HT1080 (cell line): ENCODE data around the gene LKAAEAR1. TPM values are rescaled to one million over a fixed set of nuclear protein-coding genes. Genes with fewer than 3 reads are reported as not detected.
A peak's percentile ranks its signal among the peaks of the same experiment; 100 is the strongest.

Source experiments
- DNase-seq: peaks from one replicate; pipeline ENCODE4 v3.0.0-alpha.2; 2015; ENCODE audit warnings: low read depth
- total RNA-seq: library from RNA; depleted of rRNA; stranded (reverse); fragments of >200 nt; shearing (Covaris generic); gene quantifications from 2 replicates; pipeline ENCODE4 v1.2.3, GENCODE V29; 2014

The LKAAEAR1 gene
- total RNA-seq, 1 experiment from 2014 or later, result 1.0 TPM

DNA sequence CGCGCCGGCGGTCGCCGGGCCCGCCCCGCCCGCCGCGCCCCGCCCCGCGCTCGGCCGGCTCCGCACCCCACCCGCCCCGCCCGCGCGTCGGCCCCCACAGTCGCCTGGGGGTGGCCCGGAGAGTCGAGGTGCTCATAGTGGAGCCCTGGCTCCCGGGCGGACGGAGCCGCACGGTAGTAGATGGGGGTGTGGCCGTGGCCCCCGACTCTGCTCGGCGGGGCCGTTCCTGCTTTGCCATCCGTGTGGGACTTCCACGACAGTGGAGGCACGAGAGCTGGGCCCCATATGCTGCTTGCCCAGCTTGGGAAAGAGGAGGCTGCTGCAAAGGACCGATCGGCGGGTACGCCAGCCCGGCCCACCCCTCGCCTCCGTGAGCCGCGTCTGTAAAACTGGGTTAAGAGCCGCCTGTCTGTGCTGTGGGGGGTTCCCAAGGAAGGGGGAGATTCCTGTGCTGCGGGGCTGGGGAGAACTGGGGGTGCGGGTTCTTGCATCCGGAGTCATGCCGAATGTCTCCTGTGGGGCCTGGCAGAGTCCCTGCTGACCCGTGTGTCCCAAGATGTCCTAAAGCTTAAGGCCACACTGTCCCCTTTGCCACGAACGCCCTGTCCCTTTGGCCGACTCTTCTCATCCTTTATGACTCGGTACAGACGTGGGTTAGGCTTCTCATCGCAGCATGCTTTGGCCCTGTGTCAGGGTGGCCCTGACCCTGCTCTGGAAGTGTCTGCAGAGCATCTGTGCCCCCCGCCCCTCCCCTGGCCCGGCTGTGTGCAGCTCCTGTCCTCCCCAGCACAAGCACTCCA lies 4.0 kb downstream of the LKAAEAR1 start, which contains the start of gene OPRL1:
TSS of gene OPRL1 (plus strand) at position 70 of the 800 bp plus-strand sequence. CDS start 12,639 bp downstream, outside the sequence.
- DNase-seq, result no peak

DNA sequence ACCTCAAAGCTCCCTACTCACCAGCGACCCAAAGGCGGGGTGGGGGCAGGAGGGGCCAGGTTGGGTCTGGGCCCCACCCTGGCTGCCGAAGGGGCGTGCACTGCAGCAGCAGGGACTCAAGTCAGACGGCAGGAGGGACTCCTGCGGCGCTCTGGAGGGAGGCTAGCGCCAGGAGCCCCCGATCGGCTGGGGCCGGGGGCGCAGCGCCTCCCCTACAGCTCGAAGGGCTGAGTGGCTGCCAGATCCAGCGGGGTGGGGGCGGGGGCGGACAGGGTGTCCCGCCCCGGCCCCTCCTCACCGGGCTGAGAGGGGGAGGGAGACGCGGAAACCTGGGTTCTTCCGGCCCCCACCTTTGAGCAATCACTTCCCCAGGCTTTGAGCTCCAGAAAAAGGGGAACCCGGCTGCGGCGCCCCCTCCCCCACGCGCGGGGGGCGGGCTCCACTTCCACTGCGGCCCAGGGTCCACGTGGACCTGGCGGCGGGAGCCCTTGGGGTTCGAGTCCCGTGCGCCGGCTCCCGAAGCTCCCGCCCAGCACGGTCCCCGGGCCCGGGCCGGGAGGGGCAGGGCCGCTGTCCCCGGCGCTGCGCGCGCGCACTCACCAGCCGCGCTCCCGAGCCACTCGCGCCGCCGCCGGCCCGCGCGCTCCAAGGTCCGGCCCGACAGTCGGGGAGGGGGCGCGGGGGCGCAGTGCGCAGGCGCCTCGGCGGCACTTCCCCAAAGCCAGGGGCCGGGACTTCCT lies 4.8 kb downstream of the LKAAEAR1 start, which contains the start of gene RGS19:
TSS of gene RGS19 (minus strand) at position 246 of the 740 bp plus-strand sequence. CDS start 2,632 bp downstream, outside the sequence.
- DNase-seq, result peak; percentile 49

GRCh38 chr20:64078934-64079272 lies 5.3 kb downstream of the LKAAEAR1 start:
- DNase-seq, result no peak

DNA sequence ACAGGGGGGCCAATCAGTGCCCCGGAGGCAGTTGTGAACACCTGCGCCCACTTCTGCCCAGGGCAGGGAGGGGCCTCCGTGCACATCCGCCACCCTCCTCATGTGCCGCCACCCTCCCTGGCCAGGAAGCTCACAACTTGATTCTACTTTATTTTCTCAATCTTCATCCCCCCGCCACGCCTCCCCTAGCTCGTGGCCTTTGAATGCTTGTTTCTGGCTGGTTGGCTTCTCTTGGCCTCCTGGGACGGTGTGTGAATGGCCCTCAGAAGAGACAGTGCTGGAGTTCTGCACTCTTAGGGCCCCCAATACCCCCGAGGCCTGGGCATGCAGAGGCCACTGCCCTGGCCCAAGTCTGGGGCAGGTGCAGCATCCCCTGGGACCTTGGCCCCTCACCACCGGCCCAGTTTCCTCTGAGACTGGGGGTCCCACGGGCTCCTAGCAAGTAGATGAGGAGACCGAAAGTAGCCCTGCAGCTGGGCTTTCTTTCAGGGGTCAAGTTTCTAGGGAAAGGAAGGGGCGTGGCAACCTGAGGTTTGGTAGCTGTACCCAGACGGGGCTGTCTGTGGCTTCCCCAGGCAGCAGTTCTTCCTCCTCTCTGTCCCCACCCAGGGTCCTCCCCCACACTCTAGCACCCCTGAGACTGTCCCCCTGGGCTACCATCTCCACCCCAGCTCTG lies 6.2 kb downstream of the LKAAEAR1 start:
- DNase-seq, result no peak

- DNase-seq, result no peak
These were observed 6.7 kb downstream of the LKAAEAR1 start for GRCh38 chr20:64077541-64077875.

GRCh38 chr20:64077094-64077493 lies 7.1 kb downstream of the LKAAEAR1 start:
- DNase-seq, result no peak

- DNase-seq, result no peak
These were observed 7.9 kb downstream of the LKAAEAR1 start for GRCh38 chr20:64076061-64076997.

DNA sequence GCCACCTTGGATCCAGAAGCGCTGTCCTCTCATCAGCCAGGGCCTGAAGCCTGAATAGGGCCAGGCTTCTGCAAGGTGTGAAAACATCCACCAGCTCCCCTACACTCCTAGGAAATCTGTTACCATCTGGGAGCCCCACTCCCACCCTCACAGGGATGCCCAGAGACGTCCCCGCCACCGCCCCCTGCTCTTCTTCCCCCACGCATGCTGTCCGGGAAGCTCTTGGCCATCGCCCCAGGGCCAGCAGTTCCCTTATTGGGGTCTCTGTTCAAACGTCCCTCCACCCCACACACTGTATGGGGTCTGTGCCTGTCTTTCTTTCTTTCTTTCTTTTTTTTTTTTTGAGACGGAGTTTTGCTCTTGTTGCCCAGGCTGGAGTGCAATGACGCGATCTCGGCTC lies 8.6 kb downstream of the LKAAEAR1 start:
- no peak for DNase-seq

- DNase-seq, result no peak
These were observed 9.2 kb downstream of the LKAAEAR1 start for GRCh38 chr20:64074963-64075362.

- DNase-seq, result no peak
These were observed 9.9 kb downstream of the LKAAEAR1 start for GRCh38 chr20:64074184-64074789.

DNA sequence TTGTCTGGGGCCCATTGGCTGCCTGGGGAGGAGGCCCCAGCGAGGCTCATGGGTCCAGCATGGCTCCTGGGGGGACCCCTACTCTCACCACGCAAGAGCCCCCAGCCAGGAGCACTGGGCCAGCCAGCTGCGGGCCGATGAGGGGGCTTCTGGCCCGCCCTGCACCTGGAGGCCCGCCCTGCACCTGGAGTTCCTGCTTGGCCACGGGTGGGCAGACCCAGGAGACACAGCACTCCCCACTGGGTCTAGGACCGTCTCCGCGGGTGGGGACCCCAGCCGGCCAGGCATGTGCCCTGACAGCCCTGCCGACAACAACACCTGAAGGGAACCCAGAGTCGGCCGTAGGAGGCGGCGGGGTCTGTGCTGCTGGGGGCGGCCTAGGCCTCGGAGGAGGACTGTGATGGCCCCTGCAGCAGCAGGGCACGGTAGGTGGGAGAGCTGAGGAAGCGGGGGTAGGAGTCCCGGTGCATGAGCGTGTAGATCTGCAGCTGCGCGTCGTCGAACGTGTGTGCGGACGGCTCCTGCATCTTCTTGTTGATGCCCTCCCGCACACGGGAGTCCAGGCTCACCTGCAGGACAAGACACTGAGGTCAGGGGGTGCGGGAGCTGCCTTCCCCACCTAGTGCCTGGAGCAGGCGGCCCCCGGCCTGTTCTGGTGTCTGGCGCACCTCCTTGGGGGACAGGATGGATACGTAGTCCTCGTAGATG lies 10.6 kb downstream of the LKAAEAR1 start:
- no peak for DNase-seq

DNA sequence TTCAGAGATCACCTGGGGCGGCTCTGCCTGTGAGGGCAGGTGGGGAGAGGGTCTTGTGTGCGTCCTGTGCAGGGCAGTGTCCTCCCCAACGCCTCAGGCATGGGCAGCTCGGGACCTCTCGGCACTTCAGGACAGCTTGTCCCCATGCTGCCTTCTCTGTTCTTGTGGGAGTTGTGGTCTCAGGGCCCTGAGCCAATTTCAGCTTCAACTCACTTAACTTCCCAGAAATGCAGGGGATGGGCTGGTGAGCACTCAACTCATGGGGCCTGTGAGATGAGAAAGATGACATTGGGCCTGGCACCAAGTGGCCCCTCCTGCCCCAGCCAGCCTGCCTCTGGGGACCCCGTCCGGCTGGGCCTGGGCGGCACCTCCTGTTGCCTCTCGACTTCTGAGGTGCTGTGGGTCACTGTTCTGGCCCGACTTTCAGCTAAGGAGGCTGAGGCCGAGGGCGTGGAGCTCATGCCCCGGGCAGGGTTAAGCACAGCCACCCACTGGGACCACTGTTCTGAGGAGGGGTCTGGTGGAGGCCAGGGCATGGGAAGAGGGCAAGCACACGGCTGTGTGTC lies 11.6 kb downstream of the LKAAEAR1 start:
- no peak for DNase-seq

DNA sequence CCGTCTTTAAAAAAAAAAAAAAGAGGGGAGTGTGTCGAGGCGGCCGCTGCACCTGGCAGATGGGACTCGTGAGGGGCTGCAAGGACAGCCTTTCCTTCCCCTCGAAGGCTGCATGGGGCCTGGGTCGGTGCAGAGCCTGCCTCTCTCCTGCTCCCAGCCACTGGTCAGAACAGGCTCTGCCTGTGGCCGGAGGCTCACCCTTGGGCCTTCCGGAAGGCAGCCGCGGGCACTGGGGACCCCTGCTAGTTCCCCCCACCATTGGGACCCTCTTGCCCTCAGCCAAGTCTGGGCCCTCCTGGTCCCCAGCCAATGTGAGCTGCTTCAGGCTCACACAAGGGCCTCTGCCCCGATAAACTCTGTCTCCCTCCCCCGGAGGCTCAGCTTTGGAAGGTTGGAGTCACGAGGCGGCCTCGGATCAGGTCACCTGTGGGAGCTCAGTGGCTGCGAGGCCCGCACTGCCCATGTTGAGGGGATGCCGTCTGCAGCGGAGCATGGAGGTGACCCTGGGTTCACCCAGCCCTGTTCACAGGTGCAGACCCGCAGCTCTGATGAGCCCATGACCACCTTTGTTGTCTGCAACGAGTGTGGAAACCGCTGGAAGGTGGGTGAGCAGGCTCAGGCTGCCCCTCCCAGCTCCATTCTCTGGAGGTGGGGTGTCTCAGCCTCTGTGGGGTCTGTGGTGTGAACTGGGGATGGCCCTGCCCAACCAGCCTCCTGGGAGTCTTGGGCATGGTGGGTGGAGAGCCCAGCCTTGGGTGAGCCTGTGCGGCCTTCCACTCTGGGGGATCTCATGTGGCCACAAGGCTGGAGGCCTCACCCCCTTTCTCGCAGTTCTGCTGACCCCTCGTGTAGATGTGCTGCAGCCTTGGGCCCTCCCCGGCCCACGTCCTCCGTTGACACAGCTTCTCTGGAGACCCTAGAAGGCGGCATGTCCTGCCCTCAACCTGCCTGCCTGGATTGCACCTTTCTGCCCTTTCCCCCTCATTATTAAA lies 12.6 kb downstream of the LKAAEAR1 start:
- no peak for DNase-seq

DNA sequence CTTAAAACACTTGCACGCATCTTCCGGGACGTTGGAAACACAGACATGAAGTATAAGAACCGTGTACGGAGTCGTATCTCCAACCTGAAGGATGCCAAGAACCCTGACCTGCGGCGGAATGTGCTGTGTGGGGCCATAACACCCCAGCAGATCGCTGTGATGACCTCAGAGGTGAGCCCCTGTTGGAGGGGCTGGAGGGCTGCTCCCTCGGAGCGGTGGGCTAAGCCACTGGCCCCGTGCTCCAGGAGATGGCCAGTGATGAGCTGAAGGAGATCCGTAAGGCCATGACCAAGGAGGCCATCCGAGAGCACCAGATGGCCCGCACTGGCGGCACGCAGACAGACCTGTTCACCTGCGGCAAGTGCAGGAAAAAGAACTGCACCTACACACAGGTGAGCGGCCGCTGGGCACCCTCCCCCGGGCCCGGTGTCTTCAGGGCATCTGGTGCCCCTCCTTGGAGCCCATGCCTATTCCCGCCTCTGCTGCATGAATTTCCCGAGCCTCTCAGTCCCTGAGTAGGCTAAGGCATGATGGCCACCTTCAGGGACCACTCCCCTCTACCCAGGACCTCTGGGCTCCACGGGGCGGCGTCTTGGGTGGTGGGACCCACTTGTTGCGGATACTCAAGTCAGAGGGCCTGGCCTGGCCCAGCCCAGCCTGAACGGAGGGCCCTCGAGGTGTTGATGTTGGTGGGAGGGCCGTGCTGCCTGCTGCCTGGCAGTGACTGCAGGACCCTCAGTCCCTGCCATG lies 13.8 kb downstream of the LKAAEAR1 start:
- no peak for DNase-seq

GRCh38 chr20:64069614-64070243 lies 14.5 kb downstream of the LKAAEAR1 start:
- no peak for DNase-seq

GRCh38 chr20:64069209-64069613 lies 15.0 kb downstream of the LKAAEAR1 start:
- no peak for DNase-seq
